IPS DF 6.9 (cell line): Measurements from ENCODE around the gene GPR153.

ENCODE experiments used
- DNase-seq: peaks from one replicate; pipeline ENCODE4 v3.0.0-alpha.2; 2013; ENCODE audit warnings: low read depth, low spot score
- H3K27ac ChIP-seq: one replicate; pipeline ENCODE4 v1.5.1; 2013; ENCODE audit warnings: low read length, control low read depth
- H3K27me3 ChIP-seq: 2 replicates; pipeline ENCODE4 v1.6.1; 2013; ENCODE audit warnings: mild to moderate bottlenecking, low read length; ENCODE audit not compliant: control insufficient read depth, insufficient read depth
- H3K36me3 ChIP-seq: 2 replicates; pipeline ENCODE4 v1.6.1; 2013; ENCODE audit warnings: low read length; ENCODE audit not compliant: control insufficient read depth, insufficient read depth
- H3K4me1 ChIP-seq: 2 replicates; pipeline ENCODE4 v1.6.1; 2013; ENCODE audit warnings: low read length; ENCODE audit not compliant: control insufficient read depth, insufficient read depth
- H3K4me3 ChIP-seq: 2 replicates; pipeline ENCODE4 v1.5.1; 2013; ENCODE audit warnings: mild to moderate bottlenecking, low read length
- H3K9me3 ChIP-seq: 2 replicates; pipeline ENCODE4 v1.6.1; 2013; ENCODE audit warnings: low read length, inconsistent platforms; ENCODE audit not compliant: control insufficient read depth, insufficient read depth
- WGBS: extraction: QIAGEN DNeasy Blood & Tissue Kit; methylation state at CpG from one replicate; pipeline ENCODE4 v1.1.7; 2013; ENCODE audit warnings: mixed read lengths, missing lambda C conversion rate; ENCODE audit not compliant: insufficient read length, insufficient coverage; 5-methylcytosine and 5-hydroxymethylcytosine counted together

The GPR153 gene

GRCh38 chr1:6276811-6277555 is 16.1 kb upstream of the GPR153 start:
- Histone ChIP-seq H3K9me3 (no peaks in the 10 kb centered on the region), H3K27ac (no peak overlapping the region), H3K27me3 (no peaks in the 10 kb centered on the region), H3K4me3 (no peak overlapping the region), H3K36me3 (no peaks in the 10 kb centered on the region; the same call in 1 of the 2 replicates), H3K4me1 (no peaks in the 10 kb centered on the region; the same call in 1 of the 2 replicates)
- no CpG with 5 or more reads among the region's 20 CpGs for WGBS
- no peak for DNase-seq

DNA sequence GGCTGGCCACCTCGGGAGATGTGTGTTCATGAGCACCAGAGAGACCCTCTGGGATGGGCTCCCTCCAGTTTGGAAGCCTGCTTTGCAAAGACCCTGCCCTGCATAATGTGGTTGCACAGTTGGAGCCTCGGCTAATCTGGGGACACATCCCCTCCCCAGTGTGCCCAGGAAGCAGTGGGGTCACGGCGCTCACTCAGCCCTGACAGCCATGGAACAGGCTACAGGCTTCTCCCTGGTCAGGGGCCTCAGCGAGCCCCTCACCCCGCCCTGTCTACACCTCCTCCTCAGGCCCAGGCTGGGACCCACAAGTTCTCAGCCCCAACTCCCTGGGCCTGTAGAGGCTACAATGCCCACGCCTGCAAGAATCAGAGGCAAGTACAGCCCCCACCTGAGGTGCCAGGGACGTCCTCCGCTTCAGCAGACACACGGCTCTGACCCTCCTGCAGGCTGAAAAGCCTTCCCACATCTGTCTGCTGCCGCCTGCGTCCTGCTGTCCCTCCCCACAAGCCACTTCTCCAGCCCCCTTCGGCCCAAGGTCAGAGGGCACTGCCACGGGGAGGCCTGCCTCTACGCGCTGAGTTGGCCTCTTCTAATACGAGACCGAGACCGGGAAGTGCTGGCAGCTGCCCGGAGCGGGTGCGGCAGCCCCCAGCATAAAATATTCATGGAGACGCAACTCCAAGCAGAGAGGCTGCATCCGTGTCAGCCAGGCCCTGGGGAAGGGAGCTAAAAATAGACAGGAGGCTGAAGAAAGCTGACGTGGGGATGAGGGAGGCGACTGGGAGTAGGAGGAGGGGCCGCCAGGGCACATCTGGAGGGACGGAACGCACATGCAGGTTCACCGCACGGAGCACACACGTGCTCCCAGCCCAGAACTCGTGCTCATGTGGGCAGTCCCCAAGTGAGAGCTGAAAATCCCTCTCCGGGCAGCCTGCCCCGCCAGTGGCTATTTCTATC is 15.2 kb upstream of the GPR153 start:
- H3K9me3 ChIP-seq, result no peaks in the 10 kb centered on the region
- DNase-seq, result no peak
- no peak overlapping the region for H3K27ac ChIP-seq
- no CpG with 5 or more reads among the region's 35 CpGs for WGBS
- H3K4me1 ChIP-seq, result no peaks in the 10 kb centered on the region; the same call in 1 of the 2 replicates
- H3K36me3 ChIP-seq, result no peaks in the 10 kb centered on the region; the same call in 1 of the 2 replicates
- H3K4me3 ChIP-seq, result no peak overlapping the region
- no peaks in the 10 kb centered on the region for H3K27me3 ChIP-seq

GRCh38 chr1:6274622-6275139 is 13.8 kb upstream of the GPR153 start:
- no peak overlapping the region for H3K4me3 ChIP-seq
- no peaks in the 10 kb centered on the region for H3K27me3 ChIP-seq
- no peak for DNase-seq
- WGBS, result no CpG with 5 or more reads among the region's 16 CpGs
- H3K9me3 ChIP-seq, result no peaks in the 10 kb centered on the region
- H3K27ac ChIP-seq, result no peak overlapping the region
- H3K36me3 ChIP-seq, result no peaks in the 10 kb centered on the region
- H3K4me1 ChIP-seq, result no peaks in the 10 kb centered on the region; the same call in 1 of the 2 replicates

GRCh38 chr1:6274102-6274501 is 13.2 kb upstream of the GPR153 start:
- Histone ChIP-seq H3K27ac (no peak overlapping the region), H3K36me3 (no peaks in the 10 kb centered on the region), H3K9me3 (no peaks in the 10 kb centered on the region), H3K27me3 (no peaks in the 10 kb centered on the region), H3K4me3 (no peak overlapping the region), H3K4me1 (no peaks in the 10 kb centered on the region; the same call in 1 of the 2 replicates)
- WGBS, result no CpG with 5 or more reads among the region's 11 CpGs
- DNase-seq, result no peak

DNA sequence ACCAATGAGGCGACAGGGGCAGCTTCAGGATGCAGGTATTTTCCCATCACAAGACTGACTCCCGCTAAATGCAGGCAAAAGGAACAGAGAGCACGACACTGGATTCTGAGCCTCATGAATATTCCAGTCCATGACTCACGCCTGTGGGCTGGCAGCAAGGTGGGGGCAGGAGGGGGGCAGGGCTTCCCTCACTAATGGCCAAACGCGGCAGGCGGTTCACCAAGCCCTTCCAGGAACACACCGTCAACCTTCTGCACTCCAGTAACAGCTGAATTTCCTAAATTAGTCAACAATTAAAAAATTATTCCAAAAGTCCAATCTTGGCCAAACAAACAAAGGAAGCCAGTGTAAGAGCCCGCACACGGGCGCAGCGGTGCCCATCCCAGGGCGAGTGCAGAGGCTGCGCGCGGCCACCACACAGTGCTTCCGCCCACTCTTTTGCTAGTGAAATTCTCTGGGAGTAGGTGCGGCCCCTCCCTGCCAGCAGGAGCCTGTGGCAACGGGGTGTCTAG is 12.5 kb upstream of the GPR153 start:
- Histone ChIP-seq H3K4me1 (no peaks in the 10 kb centered on the region; the same call in 1 of the 2 replicates), H3K9me3 (no peaks in the 10 kb centered on the region), H3K36me3 (no peaks in the 10 kb centered on the region), H3K27ac (no peak overlapping the region), H3K27me3 (no peaks in the 10 kb centered on the region), H3K4me3 (no peak overlapping the region)
- DNase-seq, result no peak
- no CpG with 5 or more reads among the region's 19 CpGs for WGBS

- no CpG with 5 or more reads among the region's 6 CpGs for WGBS
- H3K27ac ChIP-seq, result no peak overlapping the region
- no peak for DNase-seq
- H3K4me3 ChIP-seq, result no peak overlapping the region
- H3K4me1 ChIP-seq, result no peaks in the 10 kb centered on the region; the same call in 1 of the 2 replicates
- no peaks in the 10 kb centered on the region for H3K9me3 ChIP-seq
- no peaks in the 10 kb centered on the region for H3K36me3 ChIP-seq
- no peaks in the 10 kb centered on the region for H3K27me3 ChIP-seq
Measured at GRCh38 chr1:6272868-6273267, 12.0 kb upstream of the GPR153 start.

- no peak overlapping the region for H3K4me3 ChIP-seq
- DNase-seq, result no peak
- H3K36me3 ChIP-seq, result no peaks in the 10 kb centered on the region
- H3K9me3 ChIP-seq, result no peaks in the 10 kb centered on the region
- H3K4me1 ChIP-seq, result no peaks in the 10 kb centered on the region; the same call in 1 of the 2 replicates
- H3K27ac ChIP-seq, result no peak overlapping the region
- no peaks in the 10 kb centered on the region for H3K27me3 ChIP-seq
- no CpG with 5 or more reads among the region's 9 CpGs for WGBS
Measured at GRCh38 chr1:6272452-6272851, 11.6 kb upstream of the GPR153 start.

DNA sequence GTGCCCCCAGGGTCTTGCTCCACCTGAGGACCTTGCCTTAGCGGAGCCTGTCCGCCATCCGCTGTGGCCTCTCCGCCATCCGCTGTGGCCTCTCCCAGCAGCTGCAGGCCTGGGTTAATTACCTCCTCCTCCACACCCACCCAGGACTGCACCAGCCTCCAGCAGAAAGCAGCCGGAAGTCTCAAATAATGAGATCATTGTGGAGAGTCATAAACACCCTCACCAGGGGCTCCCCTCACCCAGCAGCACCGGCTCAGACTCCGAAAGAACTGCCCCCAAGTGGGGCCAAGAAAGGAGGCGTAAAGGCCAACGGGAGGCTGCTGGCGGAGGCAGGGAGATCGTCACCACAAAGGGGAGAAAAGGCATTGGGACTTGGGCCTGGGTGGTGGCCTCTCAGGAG is 10.7 kb upstream of the GPR153 start:
- Histone ChIP-seq H3K36me3 (no peaks in the 10 kb centered on the region), H3K27ac (no peak overlapping the region), H3K4me3 (no peak overlapping the region), H3K9me3 (no peaks in the 10 kb centered on the region), H3K4me1 (no peaks in the 10 kb centered on the region; the same call in 1 of the 2 replicates), H3K27me3 (no peaks in the 10 kb centered on the region)
- DNase-seq, result no peak
- no CpG with 5 or more reads among the region's 12 CpGs for WGBS

DNA sequence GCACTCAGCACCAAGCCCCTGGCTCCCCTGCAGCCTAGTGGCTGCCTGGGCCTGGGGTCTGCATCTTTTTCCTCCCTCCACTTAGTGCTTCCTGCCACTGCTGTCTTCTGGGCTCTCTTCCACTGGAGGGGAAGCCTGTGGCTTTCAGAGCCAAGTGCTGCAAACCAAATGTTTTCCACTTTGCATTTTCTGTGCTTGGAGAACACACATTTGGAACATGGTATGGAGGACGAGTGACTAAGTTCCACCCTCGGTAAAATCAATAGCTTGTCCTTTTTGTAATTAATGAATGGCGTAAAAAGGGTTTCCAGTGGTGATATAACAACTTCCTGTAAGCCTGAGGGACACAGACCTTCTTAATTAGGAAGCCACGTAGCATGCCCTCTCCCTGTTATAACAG is 10.1 kb upstream of the GPR153 start:
- DNase-seq, result no peak
- Histone ChIP-seq H3K4me3 (no peak overlapping the region), H3K27me3 (no peaks in the 10 kb centered on the region), H3K27ac (no peak overlapping the region), H3K9me3 (no peaks in the 10 kb centered on the region), H3K36me3 (no peaks in the 10 kb centered on the region), H3K4me1 (no peaks in the 10 kb centered on the region; the same call in 1 of the 2 replicates)
- WGBS, result no CpG with 5 or more reads among the region's 4 CpGs

DNA sequence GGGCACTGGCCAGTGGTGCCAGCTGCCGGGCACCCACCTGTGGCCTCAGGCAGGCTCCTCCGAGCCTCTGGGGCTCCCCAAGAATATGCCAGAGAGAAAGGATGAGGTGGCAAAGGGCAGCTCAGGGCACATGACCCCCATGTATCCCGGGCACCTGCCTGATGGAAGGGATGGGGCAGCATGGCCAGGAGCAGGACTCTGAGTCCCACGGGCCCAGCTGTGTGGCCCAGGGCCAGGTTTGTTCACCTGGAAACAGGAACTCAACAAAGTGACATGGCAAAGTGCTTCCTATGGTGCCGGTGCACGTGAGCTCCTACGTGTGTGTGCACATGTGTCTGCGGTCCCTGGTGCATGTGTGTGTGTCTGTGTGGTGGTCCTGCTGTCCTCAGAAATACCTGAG is 9.5 kb upstream of the GPR153 start:
- no peaks in the 10 kb centered on the region for H3K9me3 ChIP-seq
- no peaks in the 10 kb centered on the region for H3K27me3 ChIP-seq
- no peaks in the 10 kb centered on the region; the same call in 1 of the 2 replicates for H3K4me1 ChIP-seq
- DNase-seq, result no peak
- H3K27ac ChIP-seq, result no peak overlapping the region
- no peaks in the 10 kb centered on the region for H3K36me3 ChIP-seq
- H3K4me3 ChIP-seq, result no peak overlapping the region
- WGBS, result no CpG with 5 or more reads among the region's 8 CpGs
